HG03565 (cell line): ENCODE results near the gene COQ5.

ENCODE experiments used
- ATAC-seq: cut with Tn5 transposase; IDR thresholded peaks from one replicate; pipeline ENCODE4 v1.9.1; 2021; ENCODE audit warnings: mild to moderate bottlenecking, moderate library complexity; ENCODE audit not compliant: unreplicated experiment

Gene COQ5

DNA sequence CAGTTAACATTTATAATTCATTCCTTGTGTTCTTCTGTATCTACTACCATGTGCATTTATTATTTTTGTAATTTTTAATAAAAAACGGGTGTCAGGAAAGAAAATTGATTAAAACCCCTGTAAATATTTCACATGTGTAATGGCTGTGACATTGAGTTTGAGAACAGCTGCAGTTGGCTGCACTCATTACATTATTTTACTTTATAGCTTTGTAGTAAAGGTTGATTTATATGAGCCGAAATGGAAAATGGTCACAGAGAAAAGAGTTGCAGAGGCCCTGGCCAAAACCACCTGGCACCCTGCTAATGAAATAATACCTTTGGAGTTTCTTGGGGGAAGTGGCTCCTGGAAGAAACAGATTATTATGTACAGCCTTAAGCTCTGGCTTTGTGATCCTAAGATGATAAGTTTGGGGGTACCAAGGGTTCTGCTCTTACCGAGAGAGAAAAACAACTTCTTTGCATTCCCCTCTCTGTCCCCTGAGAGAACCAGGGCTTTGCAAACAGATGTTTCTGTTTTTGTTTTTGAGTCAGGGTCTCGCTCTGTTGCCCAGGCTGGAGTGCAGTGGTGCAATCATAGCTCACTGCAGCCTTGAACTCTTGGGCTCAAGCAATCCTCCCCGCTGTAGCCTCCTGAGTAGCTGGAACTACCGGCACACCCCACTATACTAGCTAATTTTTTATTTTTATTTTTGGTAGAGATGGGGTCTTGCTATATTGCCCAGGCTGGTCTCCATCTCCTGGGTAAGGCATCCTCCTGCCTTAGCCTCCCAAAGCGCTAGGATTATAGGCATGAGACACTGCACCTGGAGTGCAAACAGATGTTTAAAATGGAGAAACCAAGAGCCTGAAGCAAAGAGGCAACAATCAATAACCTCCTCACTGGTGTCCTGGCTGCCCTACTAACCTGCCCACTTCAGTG is 42.7 kb downstream of the COQ5 start:
- ATAC-seq: no peak

DNA sequence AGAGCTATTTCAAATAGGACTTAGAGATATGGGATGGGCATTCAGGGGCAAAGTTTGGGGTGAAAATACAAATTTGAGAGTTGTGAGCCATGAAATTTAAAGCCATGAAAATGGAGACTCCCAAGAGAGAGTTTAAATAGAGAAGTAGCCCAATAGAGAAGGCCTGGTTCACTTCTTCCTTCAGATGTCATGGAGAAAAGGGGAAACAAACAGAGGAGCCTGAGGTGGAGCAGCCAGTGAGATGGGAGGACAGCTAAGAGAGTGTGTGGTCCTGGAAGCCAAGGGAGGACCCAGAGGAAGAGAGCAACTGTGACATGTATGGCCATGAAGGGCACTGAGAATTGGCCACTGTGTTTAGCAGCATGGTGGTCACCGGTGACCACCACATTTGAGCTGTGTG is 45.3 kb downstream of the COQ5 start:
- no peak for ATAC-seq

DNA sequence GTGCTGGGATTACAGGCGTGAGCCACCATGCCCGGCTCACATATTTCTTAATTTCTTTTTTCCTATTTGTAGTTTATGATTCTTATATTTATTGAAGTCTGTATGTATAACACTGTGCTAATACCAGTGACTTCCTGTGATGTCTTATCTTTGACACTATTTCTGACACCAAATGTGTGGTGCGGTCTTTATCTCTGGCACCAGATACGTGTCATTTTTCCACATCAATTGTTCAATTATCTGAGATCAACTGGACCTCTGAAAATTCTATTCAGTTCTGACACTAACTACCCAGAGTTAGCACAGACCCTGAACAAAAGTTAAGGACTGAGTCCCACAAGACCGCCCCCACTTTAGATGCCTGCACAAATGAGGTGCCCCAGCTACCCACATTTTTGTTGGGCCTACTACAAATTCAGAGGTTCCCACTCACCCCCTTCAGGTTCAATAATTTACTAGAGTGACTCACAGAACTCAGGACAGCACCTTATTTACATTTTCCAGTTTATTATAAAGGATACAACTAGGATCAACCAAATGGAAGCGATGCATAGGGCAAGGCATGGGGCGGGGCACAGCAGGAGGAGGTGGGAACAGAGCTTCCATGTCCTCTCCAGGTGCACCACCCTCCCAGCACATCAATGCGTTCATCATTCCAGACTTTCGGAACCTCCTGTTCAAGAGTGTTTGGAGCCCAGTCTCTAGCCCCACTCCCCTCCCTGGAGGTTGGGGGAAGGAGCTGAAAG is 47.8 kb downstream of the COQ5 start:
- no peak for ATAC-seq

DNA sequence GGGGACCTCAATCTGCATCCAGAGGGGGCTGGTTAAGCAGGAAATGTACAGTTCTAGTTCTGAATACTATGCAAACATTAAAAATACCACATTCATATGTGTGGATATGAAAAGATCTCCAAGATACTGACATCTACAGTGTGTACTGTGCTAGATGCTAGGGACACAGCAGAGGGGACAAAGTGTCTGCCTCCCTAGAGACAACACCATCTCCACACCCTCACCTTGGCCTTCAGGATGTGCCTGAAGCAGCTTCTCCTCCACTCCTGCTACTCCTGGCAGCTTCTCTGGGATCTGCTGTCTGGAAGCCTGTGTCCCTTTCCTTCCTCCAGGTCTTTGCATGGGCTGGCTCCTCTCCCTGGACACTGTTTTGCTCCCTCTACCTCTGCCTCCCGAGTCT is 48.7 kb downstream of the COQ5 start:
- ATAC-seq: no peak

DNA sequence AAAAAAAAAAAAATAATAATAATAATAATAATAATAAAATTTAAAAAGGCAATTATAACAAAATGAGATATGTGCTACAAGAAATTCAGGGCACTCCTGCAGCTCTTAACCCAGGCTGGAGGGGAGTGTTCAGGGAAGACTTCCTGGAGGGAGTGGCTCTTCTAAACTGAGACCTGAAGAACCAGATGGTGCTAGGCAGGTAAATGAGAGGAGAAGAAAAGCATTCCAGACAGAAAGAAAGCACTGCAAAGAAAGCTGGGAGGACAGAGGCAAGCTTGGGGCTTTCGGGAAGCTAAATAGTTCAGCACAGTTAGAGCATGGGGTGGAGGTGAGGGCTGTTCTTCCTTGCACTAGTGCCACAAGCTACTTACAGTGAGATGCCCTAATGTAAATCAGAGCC is 49.5 kb downstream of the COQ5 start:
- no peak for ATAC-seq

DNA sequence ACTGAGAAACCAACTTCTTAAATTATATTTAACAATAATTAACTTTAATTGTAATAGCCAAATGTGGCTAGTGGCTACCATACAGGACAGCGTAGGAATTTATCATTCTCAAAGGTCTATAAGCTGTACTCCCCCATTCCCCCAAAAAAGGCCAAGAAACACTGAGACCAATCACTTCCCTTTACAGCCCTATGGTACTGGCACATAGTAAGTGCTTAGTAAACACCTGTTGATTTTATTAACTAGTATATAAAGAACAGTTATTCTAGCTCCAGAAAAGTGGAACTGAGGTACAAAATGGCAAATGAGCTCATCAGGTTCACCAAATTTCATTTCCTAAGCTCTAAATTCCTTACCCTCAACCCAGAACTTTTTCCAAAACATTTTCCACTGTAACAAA is 53.3 kb downstream of the COQ5 start:
- no peak for ATAC-seq

DNA sequence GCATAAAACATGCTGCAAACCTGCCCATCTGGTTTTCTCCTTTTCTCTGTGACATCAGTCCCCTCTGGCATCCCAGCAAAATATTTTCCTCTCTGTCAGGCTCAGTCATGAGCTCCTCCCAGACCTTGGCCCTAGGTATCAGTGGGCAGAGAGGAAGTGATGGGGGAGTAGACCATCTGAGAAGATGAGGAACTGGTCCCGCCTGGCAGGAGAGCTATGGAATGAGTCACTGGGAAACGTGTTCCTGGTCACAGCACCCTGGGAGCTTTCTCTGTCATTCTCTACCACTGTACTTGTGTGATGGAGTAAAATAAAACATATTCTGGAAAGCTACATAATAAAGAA is 54.4 kb downstream of the COQ5 start:
- ATAC-seq: no peak

DNA sequence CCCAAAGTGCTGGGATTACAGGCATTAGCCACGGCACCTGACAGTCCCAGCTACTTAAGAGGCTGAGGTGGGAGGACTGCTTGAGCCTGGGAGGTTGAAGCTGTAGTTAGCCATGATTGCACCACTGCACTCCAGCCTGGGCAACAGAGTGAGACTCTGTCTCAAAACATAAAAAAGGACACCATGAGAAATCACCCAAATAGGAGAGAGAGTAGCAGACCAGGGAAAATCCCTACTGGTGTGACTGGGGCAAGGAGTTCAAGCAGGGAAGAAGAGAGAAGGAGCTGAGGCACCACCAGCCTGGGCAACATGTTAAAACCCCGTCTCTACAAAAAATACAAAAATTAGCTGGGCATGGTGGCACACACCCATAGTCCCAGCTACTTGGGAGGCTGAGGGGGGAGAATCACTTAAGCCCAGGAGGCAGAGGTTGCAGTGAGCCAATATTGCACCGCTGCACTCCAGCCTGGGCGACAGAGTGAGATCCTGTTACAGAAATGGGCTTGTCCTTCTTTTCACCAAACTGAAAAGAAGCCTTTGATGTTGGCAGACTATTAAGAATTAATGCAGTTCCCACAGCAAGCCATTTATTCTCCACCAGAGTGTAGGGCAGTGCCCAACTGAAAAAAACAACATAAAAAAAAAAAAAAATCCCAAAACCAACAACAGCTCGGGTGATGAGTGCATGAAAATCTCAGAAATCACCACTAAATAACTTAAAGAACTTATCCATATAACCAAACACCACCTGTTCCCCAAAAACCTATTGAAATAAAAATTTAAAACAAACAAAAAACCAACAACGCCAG is 54.9 kb downstream of the COQ5 start:
- ATAC-seq: no peak

DNA sequence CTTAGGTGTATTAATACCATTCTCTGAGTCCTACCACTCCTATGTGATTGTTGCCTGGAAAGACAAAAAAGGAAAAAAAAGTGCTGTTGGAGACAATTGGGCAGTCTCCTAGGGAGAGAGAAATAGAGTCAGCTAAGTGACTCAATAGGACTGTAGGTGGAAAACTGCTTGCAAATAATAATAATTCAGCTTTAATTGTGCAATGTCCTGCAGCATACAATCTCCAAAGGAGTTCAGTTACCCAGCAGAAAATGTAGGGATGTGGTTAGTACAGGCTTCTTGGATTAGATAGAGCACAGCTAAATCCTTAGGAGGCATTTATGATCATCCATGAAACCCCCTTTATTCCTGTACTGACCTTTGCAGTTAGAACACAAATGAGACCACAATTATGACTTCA is 56.4 kb downstream of the COQ5 start:
- ATAC-seq: no peak

DNA sequence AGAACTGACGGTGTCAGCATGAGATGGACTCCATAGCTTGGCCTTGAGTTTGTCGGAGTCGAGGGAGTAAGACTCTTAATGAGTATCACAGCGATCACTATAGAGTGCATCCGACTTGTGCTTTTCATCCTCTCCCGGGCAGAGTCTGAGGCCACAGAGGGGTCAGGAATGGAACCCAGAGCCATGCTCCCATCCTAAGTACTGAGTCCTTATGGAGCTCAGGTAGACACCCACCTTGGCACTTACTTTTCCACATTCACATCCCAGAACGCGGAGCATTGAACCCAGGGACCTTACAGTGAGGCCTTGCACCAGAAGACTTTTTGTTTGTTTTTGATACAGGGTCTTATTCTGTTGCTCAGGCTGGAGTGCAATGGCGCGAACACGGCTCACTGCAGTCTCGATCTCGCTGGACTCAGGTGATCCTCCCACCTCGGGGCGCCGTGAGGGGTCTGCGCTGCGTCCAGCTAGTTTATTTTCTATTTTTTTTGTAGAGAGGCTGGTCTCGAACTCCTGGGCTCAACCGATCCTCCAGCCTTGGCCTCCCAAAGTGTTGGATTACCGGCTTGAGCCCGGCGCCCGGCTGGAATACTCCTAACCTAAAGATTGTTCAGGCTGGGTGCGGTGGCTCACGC is 58.7 kb downstream of the COQ5 start:
- no peak for ATAC-seq

DNA sequence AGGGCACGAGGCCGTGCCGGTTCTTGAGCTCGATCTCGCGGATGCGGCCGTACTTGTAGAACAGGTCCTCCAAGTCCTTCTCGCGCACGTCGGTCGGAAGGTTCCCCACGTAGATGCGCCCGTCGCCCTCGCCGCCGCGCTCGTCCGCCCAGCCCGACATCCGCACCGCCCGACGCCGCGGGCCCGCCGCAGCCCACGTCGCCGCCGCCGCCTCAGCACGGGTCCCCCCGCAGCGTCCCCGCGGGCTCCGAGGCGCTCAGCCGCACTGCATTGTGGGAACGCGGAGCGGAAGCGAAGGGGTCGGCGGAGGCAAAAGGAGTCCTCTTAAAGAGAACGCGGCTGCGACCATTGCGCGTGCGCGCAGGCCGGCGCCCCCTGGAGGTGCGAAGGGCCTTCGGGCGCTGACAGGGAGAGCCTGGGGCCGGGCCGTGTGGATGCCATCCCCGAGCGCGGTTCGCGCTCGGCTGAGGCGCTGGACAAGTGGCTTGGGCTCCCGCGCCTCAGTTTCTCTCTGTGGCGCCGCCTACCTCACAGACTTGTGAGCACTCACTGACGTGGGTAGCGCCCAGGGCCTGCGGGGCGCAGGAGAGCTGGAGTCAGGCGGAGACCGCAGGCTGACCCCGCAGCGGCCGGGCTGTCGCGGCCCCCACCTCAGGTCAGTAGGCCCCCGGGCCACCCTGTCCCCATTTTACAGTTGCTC is 59.4 kb downstream of the COQ5 start, which contains the start of gene SRSF9:
Gene SRSF9 (minus strand): TSS at position 299 of the 700 bp plus-strand sequence. CDS start 139 bp downstream, at position 160.
- peak; percentile 77 for ATAC-seq

DNA sequence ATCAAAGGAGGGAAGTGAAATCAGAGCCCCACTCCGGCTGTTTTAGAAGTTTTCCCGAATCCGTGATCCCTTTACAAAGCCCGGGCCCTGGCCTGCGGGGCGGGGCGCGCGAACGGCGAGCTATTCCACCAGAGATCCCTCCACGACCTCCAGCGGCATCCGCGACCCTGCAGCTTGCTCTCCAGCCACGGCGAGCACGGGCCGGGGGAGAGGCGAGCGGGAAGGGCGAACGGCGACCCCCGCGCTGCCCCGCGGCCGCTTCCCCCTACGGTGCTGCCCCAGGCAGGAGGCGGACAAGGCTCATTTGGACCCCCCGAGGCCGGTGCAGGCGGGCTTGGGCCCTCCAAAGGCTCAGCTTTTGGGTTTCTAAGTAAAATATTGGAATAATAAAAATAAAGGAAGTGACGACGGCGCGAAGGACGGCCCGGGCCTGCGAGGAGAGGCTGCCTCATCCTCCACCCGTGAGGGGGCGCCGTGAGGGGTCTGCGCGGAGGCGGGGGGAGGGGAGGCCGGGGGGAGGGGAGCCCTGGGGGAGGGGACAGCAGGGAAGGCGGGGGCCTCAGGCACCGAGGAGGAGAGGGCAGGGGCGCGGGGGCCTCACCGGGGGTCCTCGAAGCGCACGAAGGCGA is 60.0 kb downstream of the COQ5 start:
- ATAC-seq: peak; percentile 5

DNA sequence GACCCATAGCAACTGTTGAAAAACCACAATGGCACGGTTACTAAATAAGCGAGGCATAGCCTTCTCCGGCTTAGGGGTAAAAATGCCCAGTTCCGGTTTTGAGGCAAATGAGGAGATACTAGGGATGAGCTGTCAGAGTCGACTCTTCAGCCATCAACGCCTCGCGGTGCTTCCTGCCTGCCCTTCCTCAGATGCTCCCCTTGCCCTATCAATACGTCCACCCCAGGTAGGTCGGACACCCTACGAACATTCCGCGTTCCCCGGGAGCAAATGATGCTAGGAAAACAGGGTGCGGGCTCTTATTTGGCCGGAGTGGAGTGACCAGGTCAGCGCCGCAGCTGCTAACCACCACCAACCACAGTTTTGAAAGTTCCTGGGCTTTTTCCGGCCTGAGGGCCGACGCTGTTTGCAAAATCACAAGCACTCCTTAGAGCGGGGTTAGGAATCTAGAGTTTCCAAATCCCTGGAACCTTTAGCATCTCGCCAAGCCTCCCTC is 60.6 kb downstream of the COQ5 start:
- no peak for ATAC-seq

DNA sequence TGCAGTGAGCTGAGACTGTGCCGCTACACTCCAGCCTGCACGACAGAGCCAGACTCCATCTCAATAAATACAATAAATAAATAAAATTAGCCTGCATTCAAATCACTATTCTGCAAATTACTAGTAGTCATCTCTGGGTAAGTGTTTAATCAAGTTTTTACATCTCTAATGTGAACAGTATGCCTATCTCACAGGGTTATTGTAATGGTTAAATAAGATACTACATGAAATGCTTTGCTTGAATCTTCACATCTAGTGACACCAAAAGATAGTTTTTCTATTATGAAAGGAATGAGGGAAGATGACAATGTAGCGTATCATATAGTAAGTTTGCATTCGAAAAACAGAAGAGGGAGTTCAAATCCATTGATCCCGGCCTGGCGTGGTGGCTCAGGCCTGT is 61.5 kb downstream of the COQ5 start:
- no peak for ATAC-seq

DNA sequence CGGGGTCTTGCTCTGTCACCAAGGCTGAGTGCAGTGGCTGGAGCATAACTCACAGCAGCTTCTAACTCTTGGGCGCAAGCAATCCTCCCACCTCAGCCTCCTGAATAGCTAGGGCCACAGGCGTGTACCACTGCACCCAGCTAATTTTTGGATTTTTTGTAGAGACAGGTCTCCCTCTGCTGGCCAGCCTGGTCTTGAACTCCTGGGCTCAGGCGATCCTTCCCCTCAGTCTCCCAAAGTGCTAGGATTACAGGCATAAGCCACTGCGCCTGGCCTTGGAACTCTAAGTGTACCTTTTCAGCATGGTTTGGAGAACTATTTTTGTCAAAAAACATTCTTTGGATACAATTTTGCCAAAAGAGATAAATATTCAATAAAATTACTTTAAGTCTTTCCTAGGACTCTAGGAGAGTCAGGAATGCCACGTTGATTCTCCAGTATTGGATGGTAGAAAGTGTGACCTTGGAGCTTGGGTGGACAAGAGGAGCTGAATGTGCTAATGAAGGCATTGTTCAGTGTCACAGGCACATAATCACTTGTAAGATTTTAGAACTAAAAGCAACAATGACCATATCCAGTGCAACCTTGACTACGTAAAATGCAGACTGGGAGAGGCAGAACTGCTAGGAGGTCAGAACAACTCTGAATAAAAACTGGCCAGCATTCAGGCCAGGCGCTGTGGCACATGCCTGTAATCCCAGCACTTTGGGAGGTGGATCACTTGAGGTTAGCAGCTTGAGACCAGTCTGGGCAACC is 62.2 kb downstream of the COQ5 start:
- no peak for ATAC-seq

DNA sequence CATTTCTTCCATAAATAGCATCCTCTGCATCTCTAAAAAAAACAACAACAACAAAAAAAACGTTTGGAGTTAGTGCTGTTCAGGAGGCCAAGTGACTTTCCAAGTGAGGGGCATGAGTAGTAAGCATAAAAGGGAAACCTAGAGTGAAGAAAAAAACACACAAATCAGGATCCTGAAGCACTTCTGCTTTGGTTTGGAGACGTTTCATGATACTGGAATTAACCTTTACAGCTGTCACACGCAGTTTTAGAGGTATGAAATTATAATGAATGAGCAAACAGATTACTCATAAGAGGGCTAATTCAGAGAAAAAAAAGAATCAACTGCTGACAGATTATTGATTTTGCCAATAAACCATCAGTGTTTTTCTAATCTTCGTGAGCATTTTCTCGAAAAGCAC is 63.2 kb downstream of the COQ5 start:
- no peak for ATAC-seq

DNA sequence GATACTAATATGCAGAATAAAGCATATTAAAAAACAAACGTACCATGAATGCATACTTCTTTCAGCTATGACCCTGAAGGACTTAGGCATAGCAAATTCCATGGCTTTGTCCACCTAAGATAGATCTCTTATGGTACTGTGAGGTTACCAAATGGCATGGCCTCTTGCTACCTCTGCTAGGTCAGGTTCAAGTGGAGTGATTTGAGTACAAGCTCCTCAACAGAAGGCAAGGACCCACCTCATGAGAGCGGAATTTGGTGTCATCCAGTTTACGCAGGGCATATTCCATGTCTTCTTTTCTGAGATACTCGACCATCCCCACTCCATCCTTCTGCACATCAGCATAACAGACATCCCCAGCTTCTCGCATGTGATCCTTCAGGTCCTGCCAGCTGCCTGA is 65.2 kb downstream of the COQ5 start:
- ATAC-seq: no peak

DNA sequence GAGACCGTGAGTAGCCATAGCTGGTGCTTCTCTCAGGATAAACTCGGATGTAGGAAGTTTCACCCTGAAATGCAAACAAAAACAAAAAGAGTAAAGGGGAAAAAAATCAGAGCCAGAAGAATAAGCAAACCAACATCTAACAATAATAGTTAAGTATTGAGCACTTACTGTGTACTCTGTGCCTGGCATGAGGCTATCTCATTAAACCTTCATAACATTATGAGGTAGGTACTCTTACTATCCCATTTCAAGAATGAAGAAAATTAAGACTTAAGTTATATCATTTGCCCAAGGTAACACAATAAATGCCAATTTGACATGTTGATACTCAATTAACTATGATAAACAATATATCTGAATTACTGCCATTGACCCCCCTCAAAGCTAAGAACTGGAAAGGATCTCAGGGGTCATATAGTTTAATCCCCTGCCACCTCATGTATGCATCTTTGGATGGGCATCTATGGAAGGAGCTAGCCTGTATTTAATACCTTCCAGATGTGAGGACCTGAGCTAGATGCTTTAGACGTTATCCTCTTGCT is 66.8 kb downstream of the COQ5 start:
- no peak for ATAC-seq

DNA sequence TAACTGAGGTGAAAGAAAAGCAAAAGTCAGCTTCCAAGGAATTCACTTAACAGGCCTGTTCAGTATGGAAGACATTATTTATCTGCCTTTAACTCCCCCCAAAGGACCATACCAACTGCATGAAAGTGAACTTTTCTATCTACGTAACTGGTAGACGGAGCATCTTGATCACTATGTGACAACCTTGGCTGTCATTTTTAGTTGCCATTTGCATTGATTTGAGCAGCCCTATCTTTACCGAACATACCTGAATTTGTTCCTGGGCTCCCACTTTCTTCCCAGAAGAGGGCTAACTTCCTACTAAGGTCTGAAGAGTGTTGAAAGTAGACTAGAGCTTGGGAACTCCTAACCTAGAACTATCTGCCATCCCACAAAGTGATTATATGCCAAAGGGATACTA is 68.8 kb downstream of the COQ5 start:
- no peak for ATAC-seq
